GM21423 (cell line): ENCODE results near the gene PRSS53.
A peak's percentile ranks its signal among the peaks of the same experiment; 100 is the strongest.

ENCODE experiments used
- ATAC-seq: cut with Tn5 transposase; IDR thresholded peaks from one replicate; pipeline ENCODE4 v1.9.1; 2021; ENCODE audit warnings: mild to moderate bottlenecking, moderate library complexity; ENCODE audit not compliant: unreplicated experiment

The PRSS53 gene

DNA sequence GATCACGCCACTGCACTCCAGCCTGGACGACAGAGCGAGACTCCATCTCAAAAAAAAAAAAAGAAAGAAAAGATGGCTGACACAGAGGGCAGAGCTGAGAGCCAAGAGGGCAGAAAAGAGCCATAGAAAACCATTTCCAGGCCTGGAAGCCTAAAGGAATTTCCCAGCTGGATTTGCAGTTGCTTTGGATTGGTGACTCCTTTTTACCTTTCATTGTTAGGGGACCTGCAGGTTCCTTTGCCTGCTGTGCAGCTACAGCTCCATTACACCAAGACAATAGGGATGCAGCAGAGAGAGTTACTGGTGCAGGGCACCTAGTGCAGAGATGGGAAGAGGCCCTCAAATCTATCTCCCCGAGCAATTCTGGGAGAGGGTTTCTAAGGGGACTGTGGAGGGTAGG lies 33.1 kb downstream of the PRSS53 start:
- no peak for ATAC-seq

- ATAC-seq: no peak
Measured at GRCh38 chr16:31052114-31052513, 36.6 kb downstream of the PRSS53 start.

DNA sequence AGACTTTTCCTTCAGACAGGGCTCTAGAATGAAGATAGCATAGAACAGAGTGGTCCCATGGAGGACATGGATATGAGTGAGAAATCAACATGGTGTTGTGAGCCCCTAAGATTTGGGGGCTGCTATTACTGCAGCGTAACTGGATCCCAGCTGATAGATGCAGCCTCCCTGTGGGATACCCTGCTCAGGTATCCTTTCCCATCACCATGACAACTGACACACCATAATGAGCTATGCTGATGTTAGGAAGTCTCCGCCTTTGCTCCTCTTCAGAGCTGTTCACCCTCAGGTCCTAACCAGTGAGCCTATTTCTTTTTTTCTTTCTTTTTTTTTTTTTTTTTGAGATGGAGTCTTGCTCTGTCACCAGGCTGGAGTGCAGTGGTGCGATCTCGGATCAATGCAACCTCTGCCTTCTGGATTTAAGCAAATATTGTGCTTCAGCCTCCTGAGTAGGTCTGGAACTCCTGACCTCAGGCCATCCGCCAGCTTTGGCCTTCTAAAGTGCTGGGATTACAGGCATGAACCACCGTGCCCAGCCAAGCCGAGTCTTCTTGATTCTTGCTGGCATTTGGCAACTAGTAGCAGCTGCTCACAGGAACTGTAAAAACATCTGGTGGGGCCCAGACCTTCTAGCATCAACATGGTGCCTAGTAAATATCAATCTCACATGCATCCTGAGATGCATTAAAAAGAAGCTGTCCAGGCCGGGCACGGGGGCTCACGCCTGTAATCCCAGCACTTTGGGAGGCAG lies 38.3 kb downstream of the PRSS53 start:
- no peak for ATAC-seq

DNA sequence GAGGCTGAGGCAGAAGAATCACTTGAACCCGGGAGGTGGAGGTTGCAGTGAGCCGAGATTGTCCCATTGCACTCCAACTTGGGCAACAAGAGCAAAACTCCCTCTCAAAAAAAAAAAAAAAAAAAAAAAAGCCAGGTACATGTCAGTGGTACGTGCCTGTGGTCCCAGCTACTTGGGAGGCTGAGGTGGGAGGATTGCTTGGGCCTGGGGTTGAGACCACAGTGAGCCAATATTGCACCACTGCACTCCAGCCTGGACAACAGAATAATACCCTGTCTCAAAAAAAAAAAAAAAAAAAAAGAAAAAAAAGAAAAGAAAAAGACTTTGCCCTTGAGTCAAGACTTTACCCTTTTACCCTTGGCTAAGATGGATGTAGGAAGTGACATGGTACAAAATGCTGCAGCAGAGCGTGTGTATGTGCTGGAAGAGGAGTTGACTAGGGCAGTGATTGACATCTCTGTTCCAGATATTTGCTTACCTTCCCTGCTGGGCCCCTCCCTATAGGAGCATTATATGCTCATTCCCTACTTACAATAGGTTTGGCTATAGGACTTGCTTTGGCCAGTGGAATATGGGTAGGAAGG lies 44.8 kb downstream of the PRSS53 start:
- no peak for ATAC-seq

DNA sequence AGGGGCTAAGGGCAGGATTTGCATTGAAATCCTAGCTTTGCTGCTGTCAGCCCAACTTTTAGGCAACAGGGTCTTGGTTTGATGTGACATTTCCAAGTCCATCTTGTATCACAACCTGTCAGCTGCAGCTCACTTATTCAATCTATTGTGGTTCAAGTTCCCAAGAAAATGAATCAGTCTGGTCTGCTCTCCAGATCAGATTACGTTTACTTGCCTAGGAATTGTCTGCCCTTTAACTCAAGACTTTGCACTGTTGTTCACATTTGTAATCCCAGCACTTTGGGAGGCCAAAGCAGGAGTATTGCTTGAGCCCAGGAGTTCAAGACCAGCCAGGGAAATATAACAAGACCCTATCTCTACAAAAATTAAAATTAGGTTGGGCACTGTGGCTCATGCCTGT lies 45.4 kb downstream of the PRSS53 start:
- ATAC-seq: no peak

- no peak for ATAC-seq
Measured at GRCh38 chr16:31042866-31043265, 45.9 kb downstream of the PRSS53 start.

- no peak for ATAC-seq
Measured at GRCh38 chr16:31038993-31039392, 49.8 kb downstream of the PRSS53 start.

DNA sequence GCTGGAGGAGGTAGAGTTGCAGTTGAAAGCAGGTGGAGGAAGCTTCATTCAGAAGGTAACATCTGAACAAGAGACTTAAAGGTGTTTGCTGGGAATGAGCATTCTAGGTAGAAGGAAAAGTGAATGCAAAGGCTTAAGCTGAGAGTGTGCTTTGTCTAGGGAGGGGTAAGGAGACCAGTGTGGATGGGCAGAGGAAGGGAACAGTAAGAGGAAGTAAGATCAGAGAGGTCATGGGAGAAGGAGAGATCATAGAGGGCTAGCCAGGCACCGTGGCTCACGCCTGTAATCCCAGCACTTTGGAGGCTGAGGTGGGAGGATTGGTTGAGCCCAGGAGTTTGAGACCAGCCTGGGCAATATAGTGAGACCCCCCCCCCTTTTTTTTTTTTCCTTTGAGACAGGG lies 52.1 kb downstream of the PRSS53 start:
- ATAC-seq: no peak

- peak; percentile 40 for ATAC-seq
Measured at GRCh38 chr16:31033709-31034492, 54.8 kb downstream of the PRSS53 start.
